PFSK-1 (cell line): Measurements from ENCODE around the gene PHYHIPL.

Source experiments
- FOXP2 ChIP-seq: optimal IDR thresholded peaks from 2 replicates; pipeline ENCODE3; 2011; ENCODE audit warnings: borderline replicate concordance, control low read depth, inconsistent platforms; ENCODE audit not compliant: insufficient read depth; ENCODE audit errors: extremely low read length, extremely low read depth
- POLR2AphosphoS5 ChIP-seq: IDR thresholded peaks from 2 replicates; pipeline ENCODE4 v1.6.1; 2012; ENCODE audit warnings: low read depth, mild to moderate bottlenecking, control low read depth, low read length, moderate library complexity
- REST ChIP-seq, 2 experiments: IDR thresholded peaks; 2 replicates each; pipeline versions ENCODE4 v1.6.1 to v1.8.0; 2011 to 2012; ENCODE audit warnings: low read depth in 2 of 2, low read length in 2 of 2, control low read depth in 1 of 2, inconsistent platforms in 1 of 2, mild to moderate bottlenecking in 1 of 2, moderate library complexity in 1 of 2; ENCODE audit not compliant: insufficient read depth in 1 of 2
- SIN3A ChIP-seq: IDR thresholded peaks from 2 replicates; pipeline ENCODE4 v1.6.1; 2012; ENCODE audit warnings: mild to moderate bottlenecking, low read length, moderate library complexity, borderline replicate concordance; ENCODE audit not compliant: insufficient read depth
- TAF1 ChIP-seq: IDR thresholded peaks from 2 replicates; pipeline ENCODE4 v1.6.1; 2012; ENCODE audit warnings: low read length, control low read depth, borderline replicate concordance; ENCODE audit not compliant: insufficient read depth

PHYHIPL gene

DNA sequence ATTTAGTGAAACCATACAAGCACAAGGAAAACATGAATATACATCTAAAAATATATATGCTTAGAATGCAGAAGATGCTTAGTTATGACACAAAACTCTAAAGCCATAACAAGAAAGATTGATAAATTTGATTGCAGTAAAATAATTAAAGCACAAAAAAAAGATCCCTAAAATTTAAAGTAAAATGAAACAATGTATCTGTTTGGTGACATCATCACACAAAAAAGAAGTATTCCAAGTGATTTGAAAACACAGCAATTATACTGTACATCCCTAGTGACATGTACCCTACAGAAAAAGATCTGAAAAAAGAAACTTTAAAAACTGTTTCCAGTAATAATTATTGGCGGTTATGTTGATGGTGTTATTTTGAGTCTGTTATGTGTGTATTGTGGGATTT is 37.7 kb downstream of the PHYHIPL start:
- TF ChIP-seq TAF1 (no peak), POLR2AphosphoS5 (no peak), REST (IDR thresholded peaks at IDR 0.05; ENCODE audit: insufficient read depth in 1 of 2, low read depth in 2 of 2, low read length in 2 of 2) (no peak), FOXP2 (no peak), SIN3A (no peak)

GRCh38 chr10:59216178-59216869 is 39.9 kb downstream of the PHYHIPL start:
- TF ChIP-seq SIN3A = no peak
- no peak for TF ChIP-seq FOXP2
- TF ChIP-seq POLR2AphosphoS5 = no peak
- TF ChIP-seq REST (IDR thresholded peaks at IDR 0.05; ENCODE audit: insufficient read depth in 1 of 2, low read depth in 2 of 2, low read length in 2 of 2) = no peak
- no peak for TF ChIP-seq TAF1

DNA sequence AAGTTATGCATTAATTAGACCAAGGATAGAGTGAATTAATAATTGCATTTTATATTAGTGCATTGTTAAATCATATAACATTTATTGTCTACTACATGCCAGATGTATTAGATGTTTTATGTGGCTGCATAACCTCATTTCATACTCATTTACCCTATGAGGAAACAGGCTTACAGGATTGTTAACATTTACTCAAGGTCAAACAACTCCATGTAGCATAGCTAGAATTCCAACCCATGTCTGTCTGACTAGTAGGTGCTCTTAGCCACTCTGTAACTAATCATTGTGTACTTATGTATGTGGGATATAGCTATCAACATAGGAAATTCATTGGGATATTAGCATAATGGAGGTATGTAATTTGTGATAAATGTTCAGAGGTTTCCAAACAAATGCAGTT is 46.3 kb downstream of the PHYHIPL start:
- TF ChIP-seq POLR2AphosphoS5 (no peak), TAF1 (no peak), REST (IDR thresholded peaks at IDR 0.05; ENCODE audit: insufficient read depth in 1 of 2, low read depth in 2 of 2, low read length in 2 of 2) (no peak), FOXP2 (no peak), SIN3A (no peak)

GRCh38 chr10:59225211-59225610 is 48.8 kb downstream of the PHYHIPL start:
- TF ChIP-seq REST (IDR thresholded peaks at IDR 0.05; ENCODE audit: insufficient read depth in 1 of 2, low read depth in 2 of 2, low read length in 2 of 2) (no peak), POLR2AphosphoS5 (no peak), SIN3A (no peak), TAF1 (no peak), FOXP2 (no peak)
